GM23338 (cell line): ENCODE data around the gene MPND. TPM values are rescaled to one million over a fixed set of nuclear protein-coding genes. Genes with fewer than 3 reads are reported as not detected.

Experiments
- ATAC-seq: fragments of 200-7000 bp; cut with Tn5 transposase; 3 replicates; pipeline ENCODE4 v1.9.1; 2020
- DNase-seq: peaks from one replicate; pipeline ENCODE4 v3.0.0-alpha.2; 2015; ENCODE audit warnings: low spot score
- H2AFZ ChIP-seq: fragments of 200-600 bp; sonication (generic); 2 replicates; pipeline ENCODE4 v1.8.0; 2016; ENCODE audit warnings: antibody characterized with exemption, mild to moderate bottlenecking, moderate library complexity
- H3F3A ChIP-seq: fragments of 200-600 bp; sonication (generic); replicated peaks from 2 replicates; pipeline ENCODE4 v1.8.0; 2017; ENCODE audit warnings: antibody characterized with exemption, mixed run types, low read depth
- H3K27ac ChIP-seq: fragments of 200-600 bp; sonication (generic); 2 replicates; pipeline ENCODE4 v1.6.1; 2016; ENCODE audit warnings: low read depth
- H3K27me3 ChIP-seq: fragments of 200-600 bp; sonication (generic); 2 replicates; pipeline ENCODE4 v1.8.0; 2016; ENCODE audit warnings: mild to moderate bottlenecking, mixed run types, moderate library complexity; ENCODE audit not compliant: insufficient read depth
- H3K36me3 ChIP-seq: fragments of 200-600 bp; sonication (generic); 2 replicates; pipeline ENCODE4 v1.8.0; 2016; ENCODE audit warnings: mild to moderate bottlenecking; ENCODE audit not compliant: insufficient read depth
- H3K4me1 ChIP-seq: fragments of 200-600 bp; sonication (generic); 2 replicates; pipeline ENCODE4 v1.8.0; 2016; ENCODE audit warnings: mild to moderate bottlenecking, moderate library complexity; ENCODE audit not compliant: insufficient read depth
- H3K4me2 ChIP-seq: fragments of 200-600 bp; sonication (generic); 2 replicates; pipeline ENCODE4 v1.7.1; 2017; ENCODE audit warnings: mixed run types
- H3K4me3 ChIP-seq: fragments of 200-600 bp; sonication (generic); 2 replicates; pipeline ENCODE4 v1.6.1; 2016; ENCODE audit warnings: mixed run types
- H3K79me2 ChIP-seq: fragments of 200-600 bp; sonication (generic); replicated peaks from 2 replicates; pipeline ENCODE4 v1.8.0; 2017; ENCODE audit warnings: mild to moderate bottlenecking; ENCODE audit not compliant: insufficient read depth
- H3K9me2 ChIP-seq: fragments of 200-600 bp; sonication (generic); 2 replicates; pipeline ENCODE4 v1.8.0; 2017; ENCODE audit not compliant: insufficient read depth
- H4K20me1 ChIP-seq: fragments of 200-600 bp; sonication (generic); replicated peaks from 2 replicates; pipeline ENCODE4 v1.8.0; 2017; ENCODE audit warnings: mild to moderate bottlenecking; ENCODE audit not compliant: insufficient read depth
- H3K27ac Mint-ChIP-seq: 2 replicates; pipeline ENCODE4 v1.8.0; 2020; ENCODE audit warnings: inconsistent platforms, mild to moderate bottlenecking, moderate library complexity, mixed read lengths
- H3K27me3 Mint-ChIP-seq: 3 replicates; pipeline ENCODE4 v1.8.0; 2022; ENCODE audit warnings: low read depth, mild to moderate bottlenecking, moderate library complexity, mixed read lengths, inconsistent platforms; ENCODE audit not compliant: insufficient read depth, poor library complexity
- H3K36me3 Mint-ChIP-seq: 3 replicates; pipeline ENCODE4 v1.8.0; 2021; ENCODE audit warnings: low read depth, mild to moderate bottlenecking, inconsistent platforms, moderate library complexity, mixed read lengths
- H3K4me1 Mint-ChIP-seq: 3 replicates; pipeline ENCODE4 v1.8.0; 2020; ENCODE audit warnings: mild to moderate bottlenecking, inconsistent platforms, mixed read lengths
- H3K4me3 Mint-ChIP-seq: 3 replicates; pipeline ENCODE4 v1.8.0; 2021; ENCODE audit warnings: moderate library complexity, mild to moderate bottlenecking, inconsistent platforms, mixed read lengths
- H3K9me3 Mint-ChIP-seq: 3 replicates; pipeline ENCODE4 v1.8.0; 2020; ENCODE audit warnings: moderate library complexity, mild to moderate bottlenecking, inconsistent platforms, mixed read lengths
- EZH2 ChIP-seq: fragments of 200-600 bp; sonication (generic); IDR thresholded peaks from one replicate; pipeline ENCODE4 v1.8.0; 2017; ENCODE audit warnings: antibody characterized with exemption, mild to moderate bottlenecking, low read depth; ENCODE audit not compliant: unreplicated experiment
- EZH2phosphoT487 ChIP-seq: fragments of 200-600 bp; sonication (generic); IDR thresholded peaks from one replicate; pipeline ENCODE4 v1.8.1; 2018; ENCODE audit warnings: antibody characterized with exemption; ENCODE audit not compliant: unreplicated experiment
- JUNB ChIP-seq: IDR thresholded peaks from one replicate; pipeline ENCODE4 v1.6.1; 2016; ENCODE audit warnings: antibody characterized with exemption; ENCODE audit not compliant: unreplicated experiment
- NANOG ChIP-seq: IDR thresholded peaks from 2 replicates; pipeline ENCODE4 v1.6.1; 2016; ENCODE audit warnings: antibody characterized with exemption, borderline replicate concordance
- POLR2AphosphoS5 ChIP-seq: IDR thresholded peaks from 2 replicates; pipeline ENCODE4 v1.6.1; 2016; ENCODE audit warnings: antibody characterized with exemption, low read depth
- polyA plus RNA-seq: library from polyadenylated mRNA; unstranded; fragments of >200 nt; fragmentation: Nextera tagmentation; extraction: Ambion mirVana; gene quantifications from 2 replicates; pipeline ENCODE4 v1.2.1, GENCODE V29; 2016
- total RNA-seq: library from RNA; depleted of rRNA; stranded (reverse); fragments of >200 nt; shearing (Covaris generic); gene quantifications from 2 replicates; pipeline ENCODE4 v1.2.3, GENCODE V29; 2014
- TF ChIP-seq, protein P1 (sequence below): fragments of 250-450 bp; sonication (Bioruptor Pico); IDR thresholded peaks from 2 replicates; pipeline ENCODE4 v1.5.0; 2020; ENCODE audit warnings: mild to moderate bottlenecking, moderate library complexity
- TF ChIP-seq, protein P2 (sequence below): IDR thresholded peaks from 2 replicates; pipeline ENCODE4 v1.6.1; 2016; ENCODE audit warnings: antibody characterized with exemption

The MPND gene
- total and polyA plus RNA-seq, 2 experiments from 2014 or later: 11.8 to 15.6 TPM

- Mint-ChIP-seq H3K36me3 (peaks cover 6% of the 10 kb centered on the region; the same call in 1 of the 3 replicates), H3K4me3 (no peak overlapping the region), H3K27ac (peak overlapping the region; percentile 91), H3K9me3 (no peaks in the 10 kb centered on the region), H3K4me1 (peaks cover 23% of the 10 kb centered on the region), H3K27me3 (peaks cover 29% of the 10 kb centered on the region)
- no peak overlapping the region for H3K4me3 ChIP-seq
- H3K4me2 ChIP-seq: no peak overlapping the region
- no peak for ATAC-seq
- H3F3A ChIP-seq: peaks cover 11% of the 10 kb centered on the region; the same call in 1 of the 2 replicates
- DNase-seq: no peak
- peaks cover 10% of the 10 kb centered on the region for H3K4me1 ChIP-seq
- peaks cover 11% of the 10 kb centered on the region; the same call in 1 of the 2 replicates for H4K20me1 ChIP-seq
- H3K27ac ChIP-seq: no peak overlapping the region
- no peaks in the 10 kb centered on the region for H3K36me3 ChIP-seq
- peaks cover 19% of the 10 kb centered on the region; the same call in 1 of the 2 replicates for H3K79me2 ChIP-seq
- TF ChIP-seq EZH2phosphoT487 (no peak), JUNB (no peak)
- H2AFZ ChIP-seq: no peak overlapping the region
- no peaks in the 10 kb centered on the region for H3K27me3 ChIP-seq
- H3K9me2 ChIP-seq: no peaks in the 10 kb centered on the region
Observed at GRCh38 chr19:4367781-4368127, 24.4 kb downstream of the MPND start.

DNA sequence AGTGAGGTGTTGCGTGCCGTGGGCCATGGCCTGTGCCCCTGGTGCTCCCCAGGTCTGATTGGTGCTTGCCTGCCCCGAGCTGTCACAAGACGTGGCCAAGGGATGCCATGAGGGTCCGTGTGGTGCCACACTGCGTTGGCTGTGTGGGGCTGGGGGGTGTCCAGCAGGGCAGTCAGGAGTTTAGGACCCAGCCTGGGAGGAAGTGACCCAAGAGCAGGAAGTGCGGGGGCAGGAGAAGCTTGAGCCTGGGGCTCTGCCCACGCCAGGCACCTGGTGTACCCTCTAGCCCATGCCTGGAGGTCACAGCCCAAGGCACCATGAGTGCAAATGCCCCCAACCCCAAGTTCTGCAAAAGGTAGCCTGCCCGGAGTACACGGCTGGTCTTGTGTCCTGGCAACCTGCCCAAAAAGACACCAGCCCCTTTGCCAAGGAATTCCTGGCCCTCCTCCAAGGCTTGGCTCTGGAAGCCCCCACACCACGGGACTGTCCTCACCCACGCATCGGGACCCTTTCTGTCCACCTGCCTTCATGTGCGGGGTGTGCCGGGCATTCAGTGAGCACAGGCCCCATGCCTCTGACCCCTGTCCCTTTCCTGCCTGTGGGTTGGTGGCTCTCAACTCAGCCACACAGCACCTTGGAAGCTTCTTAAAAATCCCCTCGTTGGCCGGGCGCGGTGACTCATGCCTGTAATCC lies 24.9 kb downstream of the MPND start:
- H3K4me3 Mint-ChIP-seq: no peak overlapping the region
- peaks cover 11% of the 10 kb centered on the region; the same call in 1 of the 2 replicates for H4K20me1 ChIP-seq

DNA sequence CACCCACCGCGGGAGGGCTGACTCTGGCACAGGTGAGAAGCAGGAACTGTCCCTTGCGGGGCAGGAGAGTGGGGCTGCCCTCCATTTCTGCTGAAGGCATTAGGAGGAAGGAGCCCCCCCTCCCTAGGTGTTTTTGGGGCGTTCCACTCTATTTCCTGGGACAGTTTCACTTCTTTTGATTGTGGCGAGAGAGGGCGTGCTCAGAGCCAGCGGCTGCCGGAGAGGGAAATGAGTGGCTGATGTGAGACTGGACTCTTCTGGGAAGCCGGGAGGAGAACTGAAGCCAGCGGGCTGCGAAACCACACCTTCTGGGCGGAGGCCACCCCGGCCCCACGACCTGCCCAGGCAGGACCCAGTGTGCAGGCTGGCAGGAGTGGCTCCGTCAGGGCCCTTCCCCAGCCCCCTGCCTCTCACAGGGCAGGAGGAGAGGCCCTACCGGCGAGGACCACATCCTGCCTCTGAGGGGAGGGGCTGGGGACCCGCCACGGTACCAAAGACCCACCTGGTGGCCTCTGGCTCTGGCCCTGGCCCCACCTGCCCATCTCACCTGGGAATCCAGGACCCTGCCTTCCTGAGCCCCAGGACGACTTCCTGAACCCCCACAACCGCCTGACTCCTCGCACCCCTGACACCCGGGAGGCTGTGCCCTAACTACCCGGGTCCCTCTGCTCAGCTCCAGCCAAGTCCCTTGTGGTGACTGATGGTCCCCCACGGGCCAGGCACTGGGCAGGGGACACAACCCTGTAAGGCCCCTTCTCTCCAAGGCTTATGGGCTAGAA lies 25.9 kb downstream of the MPND start:
- peak overlapping the region; percentile 66; the same call in 1 of the 2 replicates for H3K27ac ChIP-seq
- H3K4me3 Mint-ChIP-seq: peak overlapping the region; percentile 21; the same call in 1 of the 3 replicates
- ATAC-seq: peak; percentile 38
- no peak for TF ChIP-seq JUNB
- no peak for TF ChIP-seq NANOG
- TF ChIP-seq, protein P1, sequence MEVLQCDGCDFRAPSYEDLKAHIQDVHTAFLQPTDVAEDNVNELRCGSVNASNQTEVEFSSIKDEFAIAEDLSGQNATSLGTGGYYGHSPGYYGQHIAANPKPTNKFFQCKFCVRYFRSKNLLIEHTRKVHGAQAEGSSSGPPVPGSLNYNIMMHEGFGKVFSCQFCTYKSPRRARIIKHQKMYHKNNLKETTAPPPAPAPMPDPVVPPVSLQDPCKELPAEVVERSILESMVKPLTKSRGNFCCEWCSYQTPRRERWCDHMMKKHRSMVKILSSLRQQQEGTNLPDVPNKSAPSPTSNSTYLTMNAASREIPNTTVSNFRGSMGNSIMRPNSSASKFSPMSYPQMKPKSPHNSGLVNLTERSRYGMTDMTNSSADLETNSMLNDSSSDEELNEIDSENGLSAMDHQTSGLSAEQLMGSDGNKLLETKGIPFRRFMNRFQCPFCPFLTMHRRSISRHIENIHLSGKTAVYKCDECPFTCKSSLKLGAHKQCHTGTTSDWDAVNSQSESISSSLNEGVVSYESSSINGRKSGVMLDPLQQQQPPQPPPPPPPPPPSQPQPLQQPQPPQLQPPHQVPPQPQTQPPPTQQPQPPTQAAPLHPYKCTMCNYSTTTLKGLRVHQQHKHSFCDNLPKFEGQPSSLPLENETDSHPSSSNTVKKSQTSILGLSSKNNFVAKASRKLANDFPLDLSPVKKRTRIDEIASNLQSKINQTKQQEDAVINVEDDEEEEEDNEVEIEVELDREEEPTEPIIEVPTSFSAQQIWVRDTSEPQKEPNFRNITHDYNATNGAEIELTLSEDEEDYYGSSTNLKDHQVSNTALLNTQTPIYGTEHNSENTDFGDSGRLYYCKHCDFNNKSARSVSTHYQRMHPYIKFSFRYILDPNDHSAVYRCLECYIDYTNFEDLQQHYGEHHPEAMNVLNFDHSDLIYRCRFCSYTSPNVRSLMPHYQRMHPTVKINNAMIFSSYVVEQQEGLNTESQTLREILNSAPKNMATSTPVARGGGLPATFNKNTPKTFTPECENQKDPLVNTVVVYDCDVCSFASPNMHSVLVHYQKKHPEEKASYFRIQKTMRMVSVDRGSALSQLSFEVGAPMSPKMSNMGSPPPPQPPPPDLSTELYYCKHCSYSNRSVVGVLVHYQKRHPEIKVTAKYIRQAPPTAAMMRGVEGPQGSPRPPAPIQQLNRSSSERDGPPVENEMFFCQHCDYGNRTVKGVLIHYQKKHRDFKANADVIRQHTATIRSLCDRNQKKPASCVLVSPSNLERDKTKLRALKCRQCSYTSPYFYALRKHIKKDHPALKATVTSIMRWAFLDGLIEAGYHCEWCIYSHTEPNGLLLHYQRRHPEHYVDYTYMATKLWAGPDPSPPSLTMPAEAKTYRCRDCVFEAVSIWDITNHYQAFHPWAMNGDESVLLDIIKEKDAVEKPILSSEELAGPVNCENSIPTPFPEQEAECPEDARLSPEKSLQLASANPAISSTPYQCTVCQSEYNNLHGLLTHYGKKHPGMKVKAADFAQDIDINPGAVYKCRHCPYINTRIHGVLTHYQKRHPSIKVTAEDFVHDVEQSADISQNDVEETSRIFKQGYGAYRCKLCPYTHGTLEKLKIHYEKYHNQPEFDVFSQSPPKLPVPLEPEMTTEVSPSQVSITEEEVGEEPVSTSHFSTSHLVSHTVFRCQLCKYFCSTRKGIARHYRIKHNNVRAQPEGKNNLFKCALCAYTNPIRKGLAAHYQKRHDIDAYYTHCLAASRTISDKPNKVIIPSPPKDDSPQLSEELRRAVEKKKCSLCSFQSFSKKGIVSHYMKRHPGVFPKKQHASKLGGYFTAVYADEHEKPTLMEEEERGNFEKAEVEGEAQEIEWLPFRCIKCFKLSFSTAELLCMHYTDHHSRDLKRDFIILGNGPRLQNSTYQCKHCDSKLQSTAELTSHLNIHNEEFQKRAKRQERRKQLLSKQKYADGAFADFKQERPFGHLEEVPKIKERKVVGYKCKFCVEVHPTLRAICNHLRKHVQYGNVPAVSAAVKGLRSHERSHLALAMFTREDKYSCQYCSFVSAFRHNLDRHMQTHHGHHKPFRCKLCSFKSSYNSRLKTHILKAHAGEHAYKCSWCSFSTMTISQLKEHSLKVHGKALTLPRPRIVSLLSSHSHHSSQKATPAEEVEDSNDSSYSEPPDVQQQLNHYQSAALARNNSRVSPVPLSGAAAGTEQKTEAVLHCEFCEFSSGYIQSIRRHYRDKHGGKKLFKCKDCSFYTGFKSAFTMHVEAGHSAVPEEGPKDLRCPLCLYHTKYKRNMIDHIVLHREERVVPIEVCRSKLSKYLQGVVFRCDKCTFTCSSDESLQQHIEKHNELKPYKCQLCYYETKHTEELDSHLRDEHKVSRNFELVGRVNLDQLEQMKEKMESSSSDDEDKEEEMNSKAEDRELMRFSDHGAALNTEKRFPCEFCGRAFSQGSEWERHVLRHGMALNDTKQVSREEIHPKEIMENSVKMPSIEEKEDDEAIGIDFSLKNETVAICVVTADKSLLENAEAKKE (CRISPR knock-in tag): no peak

More for the DNA sequence above, 24.9 kb downstream of the MPND start:
- peaks cover 23% of the 10 kb centered on the region for H3K4me1 Mint-ChIP-seq
- Histone ChIP-seq H3K4me3 (no peak overlapping the region), H3K9me2 (no peaks in the 10 kb centered on the region), H2AFZ (no peak overlapping the region), H3F3A (peaks cover 8% of the 10 kb centered on the region; the same call in 1 of the 2 replicates), H3K4me2 (no peak overlapping the region), H3K79me2 (peaks cover 24% of the 10 kb centered on the region; the same call in 1 of the 2 replicates), H3K4me1 (peaks cover 10% of the 10 kb centered on the region), H3K27ac (peak overlapping the region; percentile 66; the same call in 1 of the 2 replicates), H3K36me3 (no peaks in the 10 kb centered on the region), H3K27me3 (no peaks in the 10 kb centered on the region)
- ATAC-seq (no peak), DNase-seq (no peak)
- H3K9me3 Mint-ChIP-seq: no peaks in the 10 kb centered on the region
- TF ChIP-seq POLR2AphosphoS5 (no peak), EZH2 (no peak), JUNB (no peak)
- TF ChIP-seq, protein P2, sequence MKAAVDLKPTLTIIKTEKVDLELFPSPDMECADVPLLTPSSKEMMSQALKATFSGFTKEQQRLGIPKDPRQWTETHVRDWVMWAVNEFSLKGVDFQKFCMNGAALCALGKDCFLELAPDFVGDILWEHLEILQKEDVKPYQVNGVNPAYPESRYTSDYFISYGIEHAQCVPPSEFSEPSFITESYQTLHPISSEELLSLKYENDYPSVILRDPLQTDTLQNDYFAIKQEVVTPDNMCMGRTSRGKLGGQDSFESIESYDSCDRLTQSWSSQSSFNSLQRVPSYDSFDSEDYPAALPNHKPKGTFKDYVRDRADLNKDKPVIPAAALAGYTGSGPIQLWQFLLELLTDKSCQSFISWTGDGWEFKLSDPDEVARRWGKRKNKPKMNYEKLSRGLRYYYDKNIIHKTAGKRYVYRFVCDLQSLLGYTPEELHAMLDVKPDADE: no peak
- H3K27me3 Mint-ChIP-seq: peaks cover 23% of the 10 kb centered on the region
- H3K36me3 Mint-ChIP-seq: peaks cover 4% of the 10 kb centered on the region; the same call in 1 of the 3 replicates
- H3K27ac Mint-ChIP-seq: peak overlapping the region; percentile 94

More for the DNA sequence above, 25.9 kb downstream of the MPND start:
- H3K27me3 ChIP-seq: no peaks in the 10 kb centered on the region
- peak; percentile 47 for DNase-seq
- no peaks in the 10 kb centered on the region for H3K9me2 ChIP-seq
- Mint-ChIP-seq H3K27ac (peak overlapping the region; percentile 94), H3K27me3 (peaks cover 26% of the 10 kb centered on the region), H3K9me3 (no peaks in the 10 kb centered on the region), H3K4me1 (peaks cover 28% of the 10 kb centered on the region), H3K36me3 (no peaks in the 10 kb centered on the region)
- no peaks in the 10 kb centered on the region for H3K36me3 ChIP-seq
- no peak overlapping the region for H3K4me3 ChIP-seq
- peaks cover 10% of the 10 kb centered on the region for H3K4me1 ChIP-seq
- peaks cover 11% of the 10 kb centered on the region; the same call in 1 of the 2 replicates for H4K20me1 ChIP-seq
- peaks cover 8% of the 10 kb centered on the region; the same call in 1 of the 2 replicates for H3F3A ChIP-seq
- peak overlapping the region; percentile 55; the same call in 1 of the 2 replicates for H3K4me2 ChIP-seq
- no peak overlapping the region for H2AFZ ChIP-seq
- H3K79me2 ChIP-seq: peaks cover 35% of the 10 kb centered on the region
